Colon (tissue), 2 donors: ENCODE measurements around the gene PCDHGC4.

Experiments used
- FAIRE-seq: peaks from 2 replicates; lab custom pipeline; 2012; peaks lifted over from hg19 to GRCh38; lab: Jason Lieb, UNC
- donor health status: control.
- donor health status: control.

PCDHGC4 gene

GRCh38 chr5:141490771-141491170 lies 5.9 kb downstream of the PCDHGC4 start:
- FAIRE-seq: no peak

- no peak for FAIRE-seq
These were observed 6.7 kb downstream of the PCDHGC4 start for GRCh38 chr5:141491323-141492167.

- no peak for FAIRE-seq
These were observed 7.5 kb downstream of the PCDHGC4 start for GRCh38 chr5:141492168-141492885.

GRCh38 chr5:141493500-141494422 lies 8.9 kb downstream of the PCDHGC4 start:
- FAIRE-seq: no peak

- no peak for FAIRE-seq
These were observed 10.1 kb downstream of the PCDHGC4 start for GRCh38 chr5:141494761-141495452.

- FAIRE-seq: no peak
These were observed 10.6 kb downstream of the PCDHGC4 start for GRCh38 chr5:141495453-141495811.

GRCh38 chr5:141496038-141496437 lies 11.2 kb downstream of the PCDHGC4 start:
- no peak for FAIRE-seq

- no peak for FAIRE-seq
These were observed 16.9 kb downstream of the PCDHGC4 start for GRCh38 chr5:141501761-141502160.

- no peak for FAIRE-seq
These were observed 18.9 kb downstream of the PCDHGC4 start for GRCh38 chr5:141503681-141504080.

GRCh38 chr5:141504216-141504615 lies 19.4 kb downstream of the PCDHGC4 start:
- no peak for FAIRE-seq

- FAIRE-seq: no peak
These were observed 21.7 kb downstream of the PCDHGC4 start for GRCh38 chr5:141506381-141507155.

GRCh38 chr5:141507387-141508091 lies 22.7 kb downstream of the PCDHGC4 start:
- no peak for FAIRE-seq

- no peak for FAIRE-seq
These were observed 23.6 kb downstream of the PCDHGC4 start for GRCh38 chr5:141508440-141508797.

GRCh38 chr5:141508798-141509611 lies 24.2 kb downstream of the PCDHGC4 start:
- no peak for FAIRE-seq

- FAIRE-seq: no peak
These were observed 25.3 kb downstream of the PCDHGC4 start for GRCh38 chr5:141510160-141510559.

- no peak for FAIRE-seq
These were observed 26.2 kb downstream of the PCDHGC4 start for GRCh38 chr5:141510850-141511601.

- FAIRE-seq: no peak
These were observed 27.0 kb downstream of the PCDHGC4 start for GRCh38 chr5:141511771-141512325.

GRCh38 chr5:141512390-141512910 lies 27.6 kb downstream of the PCDHGC4 start:
- FAIRE-seq: no peak
